H1 (cell line): Measurements from ENCODE around the gene GIMAP7. TPM values are rescaled to one million over a fixed set of nuclear protein-coding genes. Genes with fewer than 3 reads are reported as not detected.
A peak's percentile ranks its signal among the peaks of the same experiment; 100 is the strongest.

Experiments
- CTCF ChIA-PET: fragments of 300-600 bp; sonication (Branson Sonifier 250); formaldehyde crosslinking; loops from one replicate; lab custom pipeline; 2021; ENCODE audit not compliant: partially characterized antibody; lab: Charles Lee
- POLR2A ChIA-PET: fragments of 300-600 bp; sonication (Branson Sonifier 250); formaldehyde crosslinking; loops from one replicate; lab custom pipeline; 2021; ENCODE audit warnings: inconsistent platforms; ENCODE audit not compliant: partially characterized antibody; lab: Charles Lee
- DNase-seq, 2 experiments: peaks; one replicate each; pipeline versions ENCODE4 v3.0.0 to v3.0.0-alpha.2; 2010 to 2022; ENCODE audit warnings: low spot score in 2 of 2, low read depth in 1 of 2, mixed read lengths in 1 of 2
- FAIRE-seq: peaks from 2 replicates; lab custom pipeline; 2011; peaks lifted over from hg19 to GRCh38; lab: Jason Lieb, UNC
- H2AFZ ChIP-seq: 2 replicates; pipeline ENCODE4 v1.8.1; 2012; ENCODE audit warnings: low read length, inconsistent platforms
- H2AK5ac ChIP-seq: 2 replicates; pipeline ENCODE4 v1.6.1; 2013; ENCODE audit warnings: low read depth, low read length
- H2BK120ac ChIP-seq: replicated peaks from 2 replicates; pipeline ENCODE3; 2013; ENCODE audit warnings: low read depth, low read length, inconsistent platforms
- H2BK12ac ChIP-seq: 2 replicates; pipeline ENCODE4 v1.6.1; 2013; ENCODE audit warnings: low read depth, low read length
- H2BK15ac ChIP-seq: 2 replicates; pipeline ENCODE4 v1.6.1; 2013; ENCODE audit warnings: low read length
- H2BK20ac ChIP-seq: 2 replicates; pipeline ENCODE4 v1.6.1; 2013; ENCODE audit warnings: low read length
- H2BK5ac ChIP-seq: 2 replicates; pipeline ENCODE4 v1.6.1; 2013; ENCODE audit warnings: low read depth, low read length
- H3K14ac ChIP-seq: 2 replicates; pipeline ENCODE4 v1.6.1; 2013; ENCODE audit warnings: inconsistent platforms; ENCODE audit not compliant: insufficient read length
- H3K18ac ChIP-seq: 2 replicates; pipeline ENCODE4 v1.6.1; 2013; ENCODE audit warnings: low read length; ENCODE audit errors: extremely low read depth
- H3K23ac ChIP-seq: 2 replicates; pipeline ENCODE4 v1.6.1; 2013; ENCODE audit warnings: inconsistent platforms; ENCODE audit not compliant: insufficient read length
- H3K23me2 ChIP-seq: 2 replicates; pipeline ENCODE4 v1.6.1; 2013; ENCODE audit warnings: low read depth, low read length
- H3K27ac ChIP-seq: 2 replicates; pipeline ENCODE4 v1.6.1; 2011; ENCODE audit warnings: low read depth, low read length, inconsistent platforms
- H3K27me3 ChIP-seq, 4 experiments: replicated peaks in 1 of 4; 1 replicate in 1 of 4; 2 replicates in 3 of 4; pipeline versions ENCODE4 v1.6.1 to v1.8.1; 2011 to 2013; ENCODE audit warnings: low read length in 3 of 4, mild to moderate bottlenecking in 3 of 4, inconsistent platforms in 2 of 4, mixed read lengths in 2 of 4, moderate library complexity in 1 of 4; ENCODE audit not compliant: control insufficient read depth in 3 of 4, insufficient read depth in 3 of 4; ENCODE audit errors: extremely low read depth in 1 of 4
- H3K36me3 ChIP-seq, 4 experiments: 2 replicates each; pipeline versions ENCODE4 v1.6.1 to v1.8.1; 2011 to 2013; ENCODE audit warnings: mild to moderate bottlenecking in 4 of 4, low read length in 3 of 4, moderate library complexity in 2 of 4, control low read depth in 1 of 4, inconsistent platforms in 1 of 4; ENCODE audit not compliant: insufficient read depth in 4 of 4, control insufficient read depth in 2 of 4
- H3K4ac ChIP-seq: replicated peaks from 2 replicates; pipeline ENCODE3; 2013; ENCODE audit warnings: low read length, low read depth, mixed read lengths, inconsistent platforms; ENCODE audit not compliant: insufficient read length
- H3K4me1 ChIP-seq, 4 experiments: replicated peaks in 1 of 4; 1 replicate in 1 of 4; 2 replicates in 3 of 4; pipeline versions ENCODE4 v1.6.1 to v1.8.1; 2011 to 2013; ENCODE audit warnings: low read length in 3 of 4, inconsistent platforms in 2 of 4, mixed read lengths in 1 of 4; ENCODE audit not compliant: insufficient read depth in 4 of 4, control insufficient read depth in 3 of 4
- H3K4me2 ChIP-seq, 2 experiments: 2 replicates each; pipeline versions ENCODE4 v1.6.1 to v1.8.1; 2011 to 2013; ENCODE audit warnings: low read depth in 2 of 2, low read length in 2 of 2, control low read depth in 1 of 2, inconsistent platforms in 1 of 2, mild to moderate bottlenecking in 1 of 2; ENCODE audit not compliant: insufficient read depth in 1 of 2
- H3K4me3 ChIP-seq, 4 experiments: fragments of 200-600, 300-600 bp in 1 of 4; sonication (generic), shearing (Covaris generic), sonication (Bioruptor Twin) in 1 of 4; 2 replicates each; pipeline versions ENCODE4 v1.5.1 to v1.8.1; 2011 to 2016; ENCODE audit warnings: low read length in 4 of 4, low read depth in 3 of 4, control low read depth in 2 of 4, inconsistent platforms in 2 of 4, mild to moderate bottlenecking in 2 of 4, mixed read lengths in 1 of 4, moderate library complexity in 1 of 4; ENCODE audit not compliant: insufficient read depth in 2 of 4; ENCODE audit errors: extremely low read depth in 1 of 4
- H3K56ac ChIP-seq: replicated peaks from 2 replicates; pipeline ENCODE3; 2013; ENCODE audit warnings: low read depth, mild to moderate bottlenecking, mixed read lengths, low read length, inconsistent platforms; ENCODE audit not compliant: insufficient read length
- H3K79me1 ChIP-seq: 2 replicates; pipeline ENCODE4 v1.6.1; 2013; ENCODE audit warnings: low read depth, low read length, control low read depth
- H3K79me2 ChIP-seq, 2 experiments: 2 replicates each; pipeline versions ENCODE4 v1.6.1 to v1.8.1; 2012 to 2013; ENCODE audit warnings: low read length in 2 of 2, mild to moderate bottlenecking in 2 of 2, inconsistent platforms in 1 of 2; ENCODE audit not compliant: insufficient read depth in 2 of 2, control insufficient read depth in 1 of 2
- H3K9ac ChIP-seq, 4 experiments: replicated peaks in 1 of 4; 1 replicate in 1 of 4; 2 replicates in 3 of 4; pipeline versions ENCODE4 v1.6.1 to v1.8.1; 2011 to 2013; ENCODE audit warnings: low read depth in 3 of 4, low read length in 3 of 4, control low read depth in 2 of 4, mild to moderate bottlenecking in 2 of 4, moderate library complexity in 2 of 4, inconsistent platforms in 1 of 4; ENCODE audit errors: extremely low read depth in 1 of 4
- H3K9me3 ChIP-seq, 2 experiments: 2 replicates each; pipeline versions ENCODE4 v1.6.1 to v1.8.1; 2012 to 2013; ENCODE audit warnings: mild to moderate bottlenecking in 2 of 2, moderate library complexity in 2 of 2, control low read depth in 1 of 2, inconsistent platforms in 1 of 2, low read depth in 1 of 2, low read length in 1 of 2, mixed read lengths in 1 of 2; ENCODE audit not compliant: insufficient read depth in 2 of 2
- H4K20me1 ChIP-seq, 2 experiments: replicated peaks in 1 of 2; 2 replicates each; pipeline versions ENCODE3 to v1.8.1; 2011 to 2013; ENCODE audit warnings: inconsistent platforms in 2 of 2, low read length in 2 of 2, mild to moderate bottlenecking in 1 of 2; ENCODE audit not compliant: insufficient read depth in 2 of 2, control insufficient read depth in 1 of 2
- H4K5ac ChIP-seq: 2 replicates; pipeline ENCODE4 v1.6.1; 2013; ENCODE audit warnings: low read length, low read depth, mixed read lengths, inconsistent platforms; ENCODE audit not compliant: insufficient read length
- H4K8ac ChIP-seq: 2 replicates; pipeline ENCODE4 v1.8.0; 2013; ENCODE audit warnings: mild to moderate bottlenecking, moderate library complexity, low read length, inconsistent platforms; ENCODE audit not compliant: insufficient read depth; ENCODE audit errors: extremely low read depth
- H4K91ac ChIP-seq: replicated peaks from 2 replicates; pipeline ENCODE3; 2013; ENCODE audit warnings: low read length, mixed read lengths, inconsistent platforms; ENCODE audit not compliant: insufficient read length
- ATF3 ChIP-seq: IDR thresholded peaks from 2 replicates; pipeline ENCODE4 v1.6.1; 2011; ENCODE audit warnings: low read depth, mild to moderate bottlenecking, low read length; ENCODE audit not compliant: insufficient read depth
- CBX5 ChIP-seq: fragments of 300-800, 300-1000 bp; sonication (generic); IDR thresholded peaks from 2 replicates; pipeline ENCODE4 v1.7.1; 2016; ENCODE audit warnings: antibody characterized with exemption, low read length, low read depth
- CHD2 ChIP-seq: IDR thresholded peaks from 2 replicates; pipeline ENCODE4 v1.6.1; 2012; ENCODE audit warnings: low read length, improper control_type of control experiment
- E2F6 ChIP-seq: IDR thresholded peaks from 2 replicates; pipeline ENCODE4 v1.6.1; 2012; ENCODE audit warnings: inconsistent platforms
- HDAC6 ChIP-seq: IDR thresholded peaks from one replicate; pipeline ENCODE4 v1.7.1; 2012; ENCODE audit warnings: low read depth, mild to moderate bottlenecking, inconsistent platforms, low read length, moderate library complexity
- NRF1 ChIP-seq: IDR thresholded peaks from 2 replicates; pipeline ENCODE4 v1.6.1; 2011; ENCODE audit warnings: mild to moderate bottlenecking, low read depth, low read length, improper control_type of control experiment
- PHF8 ChIP-seq: fragments of 200-600 bp; sonication (generic); conservative IDR thresholded peaks from 2 replicates; pipeline ENCODE4 v1.7.1; 2012; ENCODE audit warnings: low read depth, mild to moderate bottlenecking, inconsistent platforms, low read length, moderate library complexity
- RAD21 ChIP-seq, 2 experiments: IDR thresholded peaks in 1 of 2; conservative IDR thresholded peaks in 1 of 2; 2 replicates each; pipeline ENCODE4 v1.6.1; 2011; ENCODE audit warnings: low read depth in 2 of 2, low read length in 2 of 2, improper control_type of control experiment in 1 of 2, inconsistent platforms in 1 of 2, mild to moderate bottlenecking in 1 of 2, moderate library complexity in 1 of 2
- SAP30 ChIP-seq: fragments of 300-600 bp; sonication (generic); IDR thresholded peaks from 2 replicates; pipeline ENCODE4 v1.7.1; 2012; ENCODE audit warnings: low read length, moderate library complexity, mild to moderate bottlenecking, inconsistent platforms; ENCODE audit not compliant: insufficient read depth, insufficient replicate concordance
- SIN3A ChIP-seq, 2 experiments: IDR thresholded peaks in 1 of 2; conservative IDR thresholded peaks in 1 of 2; 2 replicates each; pipeline ENCODE4 v1.6.1; 2011 to 2012; ENCODE audit warnings: low read length in 2 of 2, improper control_type of control experiment in 1 of 2, low read depth in 1 of 2, mild to moderate bottlenecking in 1 of 2
- SIRT6 ChIP-seq: IDR thresholded peaks from one replicate; pipeline ENCODE4 v1.7.1; 2012; ENCODE audit warnings: low read length, inconsistent platforms
- SIX5 ChIP-seq: IDR thresholded peaks from 2 replicates; pipeline ENCODE4 v1.6.1; 2011; ENCODE audit warnings: mild to moderate bottlenecking, low read depth, low read length
- WGBS, 2 experiments: shearing (Covaris generic) in 1 of 2; methylation state at CpG; one replicate each; pipeline versions ENCODE4 v1.1.6 to v1.1.7; 2013 to 2015; ENCODE audit warnings: low lambda C conversion rate in 2 of 2, mixed read lengths in 2 of 2, inconsistent platforms in 1 of 2, low coverage in 1 of 2, missing lambda C conversion rate in 1 of 2; ENCODE audit not compliant: insufficient replicate concordance in 2 of 2, insufficient coverage in 1 of 2, insufficient read length in 1 of 2; ENCODE audit errors: extremely low coverage in 1 of 2, missing lambda C conversion rate in 1 of 2; 5-methylcytosine and 5-hydroxymethylcytosine counted together
- polyA plus RNA-seq, 7 experiments: library from polyadenylated mRNA; depleted of rRNA in 3 of 7; stranded (reverse) in 5 of 7; unstranded in 2 of 7; fragments of >200 nt in 5 of 7; fragments of 200-250 nt in 2 of 7; gene quantifications; 1 replicate in 5 of 7; 2 replicates in 1 of 7; 4 replicates in 1 of 7; pipeline versions ENCODE4 v1.2.1 to v1.2.3, GENCODE V29; 2011 to 2013; ENCODE audit warnings: missing spikeins in 2 of 7, mixed read lengths in 2 of 7
- total RNA-seq: library from RNA; stranded (reverse); fragmentation: NEBNext Ultra II Directional; extraction: Animal tissue kit (Norgen Biotek cat#: 25700); gene quantifications from 2 replicates; pipeline ENCODE4 v1.2.1, GENCODE V29; 2021

Gene GIMAP7
- total and polyA plus RNA-seq, 2 of the 8 experiments (the other 6 are each of a cell fraction or from before 2014, with no cell fraction given) = not detected

GRCh38 chr7:150520145-150520544, 5.5 kb downstream of the GIMAP7 start:
- Histone ChIP-seq H3K9me3 (no peaks in the 10 kb centered on the region), H3K4me1 (peaks cover 0 to 4% (median 3%) of the 10 kb centered on the region in 4 experiments; a peak in 2 of 7 replicates), H3K56ac (no peak overlapping the region), H3K4me2 (no peak overlapping the region), H3K79me1 (no peaks in the 10 kb centered on the region), H3K9ac (no peak overlapping the region), H2AK5ac (no peak overlapping the region), H3K27ac (no peak overlapping the region), H3K4me3 (no peak overlapping the region), H2BK120ac (peak overlapping the region; percentile 69), H2AFZ (peak overlapping the region; percentile 85), H3K23me2 (no peaks in the 10 kb centered on the region), H4K20me1 (no peaks in the 10 kb centered on the region), H3K79me2 (no peaks in the 10 kb centered on the region), H2BK15ac (peak overlapping the region; percentile 19; the same call in 1 of the 2 replicates), H4K91ac (peak overlapping the region; percentile 46), H4K5ac (no peak overlapping the region), H3K18ac (no peak overlapping the region), H2BK5ac (no peak overlapping the region), H4K8ac (0 out of 2 replicates have a peak overlapping the region, but pooled peaks have one; percentile 15), H2BK20ac (no peak overlapping the region), H3K23ac (no peak overlapping the region), H2BK12ac (no peak overlapping the region), H3K36me3 (no peaks in the 10 kb centered on the region), H3K27me3 (no peaks in the 10 kb centered on the region), H3K14ac (no peak overlapping the region), H3K4ac (peak overlapping the region; percentile 91)
- WGBS, 2 experiments = 83% methylated on average over 8 of the region's 8 CpGs; no CpG with 5 or more reads in 1 of the 2 experiments
- CTCF ChIA-PET = no interaction called here
- TF ChIP-seq SIX5 = no peak
- no peak for TF ChIP-seq RAD21 (IDR thresholded peaks at IDR 0.05 in 1 of 2, conservative IDR thresholded peaks at IDR 0.05 in 1 of 2; ENCODE audit: low read depth in 2 of 2, low read length in 2 of 2)
- TF ChIP-seq NRF1 = no peak
- TF ChIP-seq SAP30 = no peak
- TF ChIP-seq SIRT6 = no peak
- TF ChIP-seq HDAC6 = no peak
- no peak for TF ChIP-seq E2F6
- no peak for TF ChIP-seq CBX5
- TF ChIP-seq SIN3A (conservative IDR thresholded peaks at IDR 0.05 in 1 of 2, IDR thresholded peaks at IDR 0.05 in 1 of 2; ENCODE audit: low read depth in 1 of 2, low read length in 2 of 2) = no peak
- no peak for TF ChIP-seq PHF8
- TF ChIP-seq ATF3 = no peak
- no peak for TF ChIP-seq CHD2
- FAIRE-seq = no peak
- POLR2A ChIA-PET = no interaction called here
- no peak for DNase-seq
